ENCODE results near the gene CAMKK2. TPM values are rescaled to one million over a fixed set of nuclear protein-coding genes. Genes with fewer than 3 reads are reported as not detected.

Gene CAMKK2
- total and polyA plus RNA-seq, 2 of the 13 experiments (the other 11 are each of a cell fraction or from before 2014, with no cell fraction given), result 18.8 to 20.0 TPM

DNA sequence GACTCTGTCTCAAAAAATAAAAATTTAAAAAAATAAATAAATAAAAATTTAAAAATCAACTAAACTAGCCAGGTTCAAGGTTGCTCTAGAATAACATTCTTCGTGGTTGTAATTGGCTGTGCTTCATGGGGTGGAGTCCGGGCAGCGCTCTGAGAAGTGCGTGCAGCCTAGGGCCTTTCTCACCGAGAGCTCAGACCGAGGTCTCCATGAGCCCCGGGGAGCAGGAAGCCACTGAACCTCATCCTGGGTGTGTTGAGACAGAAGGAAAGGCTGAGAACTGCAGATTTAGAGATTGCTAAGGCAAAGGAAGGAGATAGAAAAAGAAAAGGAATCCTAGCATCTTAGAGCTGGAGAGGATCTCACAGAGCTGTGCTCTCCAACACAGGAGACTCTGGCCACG is 71.9 kb downstream of the CAMKK2 start:
- intact Hi-C loops (cut with micrococcal nuclease; ENCODE audit: unreplicated experiment) (no loop called here), in situ Hi-C loops (cut with HindIII; ENCODE audit: extremely low pct_ligation_motif_present, low pct_unique_long_range_greater_than_20kb) (no loop called here)
- no peaks in the 10 kb centered on the region for H3K9me3 ChIP-seq (ENCODE audit: low read length)
- H3K9ac ChIP-seq (ENCODE audit: insufficient read depth, low read depth, low read length), result no peak overlapping the region
- no peak overlapping the region for H3K4me3 ChIP-seq (replicated peaks in 1 of 3; ENCODE audit: insufficient read depth in 1 of 3, low read depth in 2 of 3, low read length in 3 of 3)
- H3K4me1 ChIP-seq (ENCODE audit: insufficient read depth, low read length), result peaks cover 21% of the 10 kb centered on the region
- no peaks in the 10 kb centered on the region for H3K79me2 ChIP-seq (ENCODE audit: insufficient read depth, low read length)
- H4K20me1 ChIP-seq (ENCODE audit: insufficient read depth, low read length), result no peaks in the 10 kb centered on the region
- no peak overlapping the region for H3K4me2 ChIP-seq (ENCODE audit: low read depth, low read length)
- BruUV-seq (replicated peaks), result no TSS peak
- H3K27me3 ChIP-seq (ENCODE audit: control insufficient read depth in 1 of 2, insufficient read depth in 2 of 2, low read length in 2 of 2), result no peaks in the 10 kb centered on the region
- POLR2A ChIA-PET, result interaction anchor here (0.6 kb wide), 1 partner anchor 42 kb away, joined by 3 read pairs; no protein-coding TSS in a partner anchor
- no peak for DNase-seq (ENCODE audit: low spot score)
- WGBS (ENCODE audit: low lambda C conversion rate), result 93% methylated on average over 8 of the region's 8 CpGs
- no peak for FAIRE-seq
- CTCF ChIA-PET (ENCODE audit: low intra/inter-chr PET ratio, low total read pairs), result no interaction called here
- ATAC-seq, result no peak
- H2AFZ ChIP-seq (ENCODE audit: low read length), result no peak overlapping the region
- H3K27ac ChIP-seq (ENCODE audit: extremely low read length, insufficient read depth, low read length), result no peak overlapping the region
- H3K36me3 ChIP-seq (replicated peaks in 1 of 2; ENCODE audit: control insufficient read depth in 1 of 2, insufficient read depth in 2 of 2, low read length in 2 of 2), result peaks cover 2 to 5% of the 10 kb centered on the region in 2 experiments; a peak in 2 of 5 replicates
- TF ChIP-seq ZNF644 (CRISPR knock-in tag; IDR thresholded peaks at IDR 0.05; ENCODE audit: low read depth), result no peak
- no peak for TF ChIP-seq LRRFIP1 (CRISPR knock-in tag; conservative IDR thresholded peaks at IDR 0.05)
- TF ChIP-seq MED1 (CRISPR knock-in tag; IDR thresholded peaks at IDR 0.05), result no peak
- TF ChIP-seq ZMYM3 (CRISPR knock-in tag; IDR thresholded peaks at IDR 0.05), result no peak
- no peak for TF ChIP-seq HNF1A (IDR thresholded peaks at IDR 0.05; ENCODE audit: low read depth)
- no peak for TF ChIP-seq HNF1A (CRISPR knock-in tag; IDR thresholded peaks at IDR 0.05; ENCODE audit: borderline replicate concordance)
- TF ChIP-seq FOXP1 (IDR thresholded peaks at IDR 0.05), result no peak
- no peak for TF ChIP-seq FOXP1 (CRISPR knock-in tag; IDR thresholded peaks at IDR 0.05)
- no peak for TF ChIP-seq CBX5 (CRISPR knock-in tag; IDR thresholded peaks at IDR 0.05; ENCODE audit: borderline replicate concordance)
- TF ChIP-seq FOXJ3 (CRISPR knock-in tag; IDR thresholded peaks at IDR 0.05; ENCODE audit: borderline replicate concordance), result no peak
- TF ChIP-seq MLXIP (CRISPR knock-in tag; IDR thresholded peaks at IDR 0.05; ENCODE audit: borderline replicate concordance), result no peak
